HG02981 (cell line): ENCODE measurements around the gene FXYD6.
"Not testable (repeated sequence)": the region's sequence is repeated elsewhere in the genome, so short reads cannot be mapped to it uniquely, and the experiment has no call there.

Source experiments
- ATAC-seq: cut with Tn5 transposase; IDR thresholded peaks from one replicate; pipeline ENCODE4 v1.9.1; 2021; ENCODE audit warnings: mild to moderate bottlenecking, moderate library complexity; ENCODE audit not compliant: unreplicated experiment

FXYD6 gene

GRCh38 chr11:117819096-117820040, 57.1 kb downstream of the FXYD6 start:
- no peak for ATAC-seq

DNA sequence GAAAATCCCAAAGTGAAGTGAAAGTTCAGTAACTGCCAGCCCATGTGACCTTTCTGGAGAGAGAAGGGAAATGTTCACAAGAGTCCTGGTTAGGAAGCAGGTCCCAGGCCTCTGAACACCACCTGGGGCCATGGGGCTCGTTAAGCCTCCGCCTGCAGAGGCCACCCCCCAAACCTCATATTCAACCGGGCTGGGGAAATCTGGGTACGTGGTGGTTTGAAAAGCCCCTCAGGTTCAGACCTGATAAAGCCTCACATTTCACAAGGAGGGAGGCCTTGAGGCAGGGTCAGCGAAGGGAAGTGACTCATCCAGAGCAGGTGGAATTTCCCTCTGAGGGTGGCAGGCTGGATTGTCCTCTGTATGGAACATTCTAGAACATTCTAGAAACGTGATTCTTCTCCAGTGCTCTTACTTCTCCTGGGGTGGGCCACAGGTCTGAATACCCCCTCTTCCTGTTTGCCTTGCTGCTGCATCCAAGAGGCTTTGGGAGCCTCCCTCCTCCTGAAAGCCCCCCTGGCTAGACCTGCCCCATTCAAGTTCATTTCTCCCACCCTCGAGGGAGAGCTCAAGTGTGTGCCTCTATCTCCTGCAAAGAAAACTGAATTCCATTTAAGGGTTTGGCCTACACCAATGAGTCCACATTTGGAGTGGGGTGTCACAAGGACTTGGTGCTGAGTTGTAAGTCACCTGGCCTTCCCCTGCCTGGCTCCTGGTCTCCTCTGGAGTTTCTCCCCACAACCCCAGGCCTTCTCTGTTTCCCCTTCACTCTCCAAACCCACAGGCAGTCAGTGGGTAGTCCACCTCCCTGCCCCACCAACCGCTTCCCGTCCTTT, 58.2 kb downstream of the FXYD6 start:
- no peak for ATAC-seq

- no peak for ATAC-seq
Observed at GRCh38 chr11:117817368-117818040, 59.0 kb downstream of the FXYD6 start.

GRCh38 chr11:117816846-117817367, 59.6 kb downstream of the FXYD6 start:
- no peak for ATAC-seq

- ATAC-seq: no peak
Observed at GRCh38 chr11:117816151-117816741, 60.2 kb downstream of the FXYD6 start.

DNA sequence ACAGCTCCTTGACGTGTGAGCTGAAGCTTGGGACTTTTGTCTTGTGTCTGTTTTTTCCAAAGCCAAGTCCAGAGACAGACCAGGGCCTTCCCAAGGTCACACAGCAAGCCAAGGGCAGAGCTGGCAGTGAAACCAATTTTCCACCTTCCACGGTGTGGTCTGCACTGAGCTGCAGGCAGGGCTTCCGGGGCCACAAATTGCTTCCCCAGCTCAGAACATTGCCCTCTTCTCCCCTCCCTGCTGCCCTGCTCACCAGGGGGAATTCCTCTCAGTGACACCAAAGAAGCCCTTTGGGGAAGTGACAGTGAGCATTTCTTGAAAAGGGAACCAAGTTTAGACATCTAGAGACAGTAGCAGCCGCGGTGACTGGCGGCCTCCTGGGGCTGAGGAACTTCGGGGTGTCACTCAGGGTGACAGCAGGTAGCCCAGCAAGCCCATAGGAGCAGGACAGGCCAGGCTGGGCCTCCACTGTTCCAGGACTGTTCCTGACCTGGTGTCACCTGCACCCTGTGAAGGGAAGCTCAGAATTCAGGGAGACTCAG, 61.1 kb downstream of the FXYD6 start:
- ATAC-seq: peak; percentile 56

DNA sequence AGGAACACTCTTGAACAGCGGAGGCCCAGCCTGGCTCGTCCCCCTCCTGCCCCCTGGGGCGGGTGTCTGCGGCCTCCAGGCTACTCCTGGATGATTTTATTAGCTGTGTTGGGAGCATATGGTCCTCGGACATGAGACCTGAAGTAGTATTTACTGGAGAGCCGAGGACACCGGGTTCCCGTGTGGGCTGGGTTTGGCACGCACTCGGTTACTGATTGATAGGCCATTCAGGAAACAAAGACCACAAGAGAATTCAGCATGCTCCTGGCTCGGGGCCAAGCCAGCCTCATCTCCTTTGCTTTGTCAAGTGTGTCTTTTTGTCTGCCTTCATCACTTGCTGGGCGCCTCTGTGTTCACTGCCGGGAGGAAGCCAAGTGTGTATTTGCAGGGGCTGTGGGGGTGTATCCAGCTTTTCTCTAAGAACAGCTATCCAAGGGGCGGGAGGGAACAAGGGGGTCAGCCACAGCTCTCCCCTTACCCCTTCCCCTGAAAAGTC, 61.6 kb downstream of the FXYD6 start:
- peak; percentile 29 for ATAC-seq

DNA sequence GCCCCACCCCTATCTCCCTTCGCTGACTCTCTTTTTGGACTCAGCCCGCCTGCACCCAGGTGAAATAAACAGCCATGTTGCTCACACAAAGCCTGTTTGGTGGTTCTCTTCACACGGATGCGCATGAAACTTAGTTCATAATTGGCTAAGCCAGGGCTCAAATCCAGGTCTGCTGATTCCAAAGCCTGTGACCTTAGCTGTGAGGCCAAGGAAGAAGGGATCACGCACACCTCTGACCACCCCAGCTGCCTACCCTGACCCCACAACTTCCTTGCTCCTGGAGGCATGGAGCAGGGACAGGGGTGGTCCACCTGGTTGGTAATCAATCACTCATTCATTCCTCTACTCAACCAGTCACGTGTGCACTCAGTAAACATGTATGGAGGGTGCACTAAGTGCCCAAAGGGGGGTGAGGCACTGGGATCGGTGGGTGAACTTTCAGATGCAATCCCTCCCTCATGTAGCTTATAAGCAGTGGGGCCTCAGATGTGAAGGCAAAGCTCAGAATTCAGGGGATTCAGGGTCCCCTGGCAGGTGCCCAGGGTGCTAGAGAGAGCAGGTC, 62.2 kb downstream of the FXYD6 start:
- ATAC-seq: peak; percentile 9

DNA sequence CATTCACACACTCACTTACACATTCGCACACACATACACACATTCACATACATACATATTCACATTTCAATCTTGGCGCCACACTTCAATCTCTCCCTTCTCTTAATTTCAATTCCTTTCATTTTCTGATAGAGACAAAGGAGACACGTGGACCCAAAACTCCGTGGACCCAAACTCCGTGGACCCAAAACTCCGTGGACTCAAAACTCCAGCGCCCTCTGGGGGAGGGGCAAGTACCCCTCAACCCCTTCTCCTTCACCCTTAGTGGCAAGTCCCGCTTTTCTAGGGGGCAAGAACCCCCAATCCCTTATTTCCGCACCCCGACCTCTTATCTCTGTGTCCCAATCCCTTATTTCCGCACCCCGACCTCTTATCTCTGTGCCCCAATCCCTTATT, 66.4 kb downstream of the FXYD6 start:
- ATAC-seq: not testable (repeated sequence)

DNA sequence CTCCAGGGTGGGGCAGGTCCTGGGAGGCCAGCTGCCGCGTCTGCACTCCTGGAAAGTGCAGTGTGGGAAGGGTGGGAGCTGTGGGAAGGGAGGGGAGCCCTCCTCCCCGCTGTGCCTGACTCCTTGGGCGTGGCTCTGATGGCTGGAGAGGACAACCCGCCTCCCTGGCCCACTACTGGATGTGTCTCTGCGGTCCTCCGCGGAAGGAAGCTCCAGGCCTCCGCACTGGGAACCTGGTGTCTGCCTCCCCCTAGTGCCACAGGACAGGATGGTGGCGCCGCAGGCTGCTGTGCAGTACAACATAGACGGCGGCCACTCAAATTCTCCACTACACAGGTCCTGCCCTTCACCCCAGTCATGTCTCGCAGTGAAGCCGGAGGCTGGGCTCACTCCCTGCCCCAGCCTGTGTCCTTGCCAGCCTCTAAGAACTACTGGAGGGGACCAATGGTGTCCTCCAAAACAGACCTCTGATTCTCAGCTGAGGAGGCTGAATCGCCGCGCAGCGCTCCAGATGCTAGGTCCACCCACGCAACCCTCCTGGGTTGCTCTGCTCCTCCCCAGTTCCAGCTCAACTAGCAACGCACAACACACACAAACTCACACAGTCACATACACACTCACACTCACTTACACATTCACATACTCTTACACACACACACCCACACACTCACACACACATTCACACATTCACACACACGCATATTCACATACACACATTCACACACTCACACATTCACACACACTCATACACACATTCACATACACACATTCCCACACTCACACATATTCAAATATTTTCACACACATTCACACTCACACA, 67.0 kb downstream of the FXYD6 start:
- ATAC-seq: no peak

DNA sequence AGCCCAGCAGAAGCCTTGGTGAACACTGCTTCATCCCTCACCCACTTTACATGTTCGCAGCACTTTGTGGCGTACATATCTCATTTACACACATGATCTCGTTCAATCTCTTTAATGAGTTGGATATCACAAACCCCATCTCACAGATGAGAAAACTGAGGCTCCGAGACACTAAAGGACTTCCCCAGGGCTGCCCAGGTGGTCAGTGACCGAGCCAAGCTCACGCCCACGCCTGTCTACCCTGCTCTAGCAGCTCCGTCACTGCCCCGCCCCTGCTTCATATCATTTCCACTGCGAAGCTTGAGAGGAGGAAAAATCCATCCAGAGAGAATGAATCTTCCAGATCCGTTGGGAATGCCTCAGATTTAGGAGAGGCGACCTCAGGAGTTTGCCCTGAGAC, 67.7 kb downstream of the FXYD6 start:
- no peak for ATAC-seq

GRCh38 chr11:117807482-117808327, 68.8 kb downstream of the FXYD6 start:
- ATAC-seq: no peak

DNA sequence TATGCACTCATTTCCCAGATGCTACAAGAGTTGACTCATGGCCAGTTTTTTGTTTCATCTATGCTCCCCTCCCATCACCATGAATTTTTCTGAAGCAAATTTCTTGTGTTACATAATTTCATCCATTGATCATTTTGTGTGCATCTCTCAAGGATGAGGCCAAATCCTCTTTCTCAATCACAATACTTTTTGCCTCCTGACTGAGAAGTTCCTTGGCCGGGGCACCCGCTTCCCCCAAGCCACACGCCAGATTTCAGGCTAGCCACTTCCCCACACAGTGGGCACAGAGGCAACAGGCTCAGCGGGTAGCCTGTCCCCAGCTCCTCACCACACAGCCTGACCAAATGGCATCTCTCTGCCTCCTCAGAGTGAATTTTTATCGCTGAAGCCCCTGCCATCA, 69.6 kb downstream of the FXYD6 start:
- ATAC-seq: no peak

DNA sequence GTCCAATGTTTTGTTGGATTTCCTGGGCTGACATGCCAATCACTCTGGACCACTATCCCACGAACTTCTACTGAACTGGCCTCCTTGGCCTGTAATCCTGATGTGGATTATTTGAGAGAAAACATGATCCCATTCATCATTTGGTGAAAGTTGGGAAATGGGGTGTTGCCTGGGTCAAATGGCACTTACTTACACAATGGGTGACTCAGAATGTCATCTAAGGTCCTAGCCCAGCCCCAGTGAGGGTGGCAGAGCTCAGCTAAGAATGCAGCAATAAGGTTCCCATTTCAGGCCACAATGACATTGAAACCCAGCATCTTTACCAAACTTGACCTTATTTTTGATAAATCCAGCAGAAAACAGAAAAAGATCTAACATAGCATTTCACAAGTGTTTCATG, 71.4 kb downstream of the FXYD6 start:
- no peak for ATAC-seq

GRCh38 chr11:117803896-117804295, 72.6 kb downstream of the FXYD6 start:
- ATAC-seq: no peak

- no peak for ATAC-seq
Observed at GRCh38 chr11:117799634-117800033, 76.8 kb downstream of the FXYD6 start.

GRCh38 chr11:117796872-117797529, 79.5 kb downstream of the FXYD6 start, which contains the start of gene DSCAML1:
Gene DSCAML1 (minus strand): TSS chr11:117797216. CDS start chr11:117797079, 137 bp downstream.
- no peak for ATAC-seq
